ENCODE results near the gene IL37. TPM values are rescaled to one million over a fixed set of nuclear protein-coding genes. Genes with fewer than 3 reads are reported as not detected.

The IL37 gene
- total and polyA plus RNA-seq, 2 donors (not counting 1 experiment from before 2014, with no cell fraction given): 0.79 TPM; not detected in 1

GRCh38 chr2:112867701-112868631, 43.0 kb upstream of the IL37 start:
- Histone ChIP-seq H3K27me3 (replicated peaks in 1 of 4; ENCODE audit: control extremely low read depth in 1 of 4, control insufficient read depth in 3 of 4, insufficient read depth in 4 of 4, low read length in 3 of 4) (peaks cover 0 to 4% (median 0%) of the 10 kb centered on the region in 4 experiments), H3K4me1 (ENCODE audit: control insufficient read depth in 2 of 2, insufficient read depth in 2 of 2, low read length in 2 of 2) (no peaks in the 10 kb centered on the region), H2AFZ (ENCODE audit: insufficient read depth, low read depth, low read length, poor library complexity, severe bottlenecking) (no peak overlapping the region), H3K9me3 (ENCODE audit: control extremely low read depth in 1 of 3, control insufficient read depth in 2 of 3, insufficient read depth in 1 of 3, low read length in 2 of 3) (peaks cover 0 to 1% (median 0%) of the 10 kb centered on the region in 3 donors), H3K27ac (ENCODE audit: low read length in 2 of 2) (no peak overlapping the region), H3K79me2 (ENCODE audit: control insufficient read depth, insufficient read depth, low read length) (no peaks in the 10 kb centered on the region), H3K9ac (ENCODE audit: low read length) (no peak overlapping the region), H3K4me2 (replicated peaks; ENCODE audit: low read depth, low read length, poor library complexity, severe bottlenecking) (no peak overlapping the region), H3K36me3 (replicated peaks in 1 of 2; ENCODE audit: control extremely low read depth in 1 of 2, control insufficient read depth in 1 of 2, extremely low read depth in 1 of 2, insufficient read depth in 2 of 2, low read length in 1 of 2) (no peaks in the 10 kb centered on the region), H4K20me1 (ENCODE audit: control insufficient read depth, insufficient read depth, low read length, poor library complexity, severe bottlenecking) (no peaks in the 10 kb centered on the region), H3K4me3 (ENCODE audit: control extremely low read depth in 1 of 5, extremely low read depth in 1 of 5, insufficient read depth in 1 of 5, low read depth in 2 of 5, low read length in 4 of 5) (no peak overlapping the region)
- Mint-ChIP-seq H3K27me3 (peaks cover 35% of the 10 kb centered on the region), H3K27ac (no peak overlapping the region), H3K4me1 (no peaks in the 10 kb centered on the region), H3K4me3 (no peak overlapping the region), H3K9me3 (ENCODE audit: insufficient read depth) (no peaks in the 10 kb centered on the region)
- DNase-seq (no peak), ATAC-seq (ENCODE audit: low read depth) (no peak)
- ChIA-PET CTCF (no interaction called here), POLR2A (no interaction called here)
- TF ChIP-seq EZH2 (IDR thresholded peaks at IDR 0.05; ENCODE audit: borderline replicate concordance, insufficient read depth, low read depth, low read length, poor library complexity, severe bottlenecking): no peak
- TF ChIP-seq, protein P1, sequence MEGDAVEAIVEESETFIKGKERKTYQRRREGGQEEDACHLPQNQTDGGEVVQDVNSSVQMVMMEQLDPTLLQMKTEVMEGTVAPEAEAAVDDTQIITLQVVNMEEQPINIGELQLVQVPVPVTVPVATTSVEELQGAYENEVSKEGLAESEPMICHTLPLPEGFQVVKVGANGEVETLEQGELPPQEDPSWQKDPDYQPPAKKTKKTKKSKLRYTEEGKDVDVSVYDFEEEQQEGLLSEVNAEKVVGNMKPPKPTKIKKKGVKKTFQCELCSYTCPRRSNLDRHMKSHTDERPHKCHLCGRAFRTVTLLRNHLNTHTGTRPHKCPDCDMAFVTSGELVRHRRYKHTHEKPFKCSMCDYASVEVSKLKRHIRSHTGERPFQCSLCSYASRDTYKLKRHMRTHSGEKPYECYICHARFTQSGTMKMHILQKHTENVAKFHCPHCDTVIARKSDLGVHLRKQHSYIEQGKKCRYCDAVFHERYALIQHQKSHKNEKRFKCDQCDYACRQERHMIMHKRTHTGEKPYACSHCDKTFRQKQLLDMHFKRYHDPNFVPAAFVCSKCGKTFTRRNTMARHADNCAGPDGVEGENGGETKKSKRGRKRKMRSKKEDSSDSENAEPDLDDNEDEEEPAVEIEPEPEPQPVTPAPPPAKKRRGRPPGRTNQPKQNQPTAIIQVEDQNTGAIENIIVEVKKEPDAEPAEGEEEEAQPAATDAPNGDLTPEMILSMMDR (IDR thresholded peaks at IDR 0.05): no peak
- 94% methylated on average over 7 of the region's 7 CpGs for WGBS (ENCODE audit: insufficient coverage)
- intact Hi-C loops (cut with micrococcal nuclease): no loop called here

- Histone ChIP-seq H3K27me3 (replicated peaks in 1 of 4; ENCODE audit: control extremely low read depth in 1 of 4, control insufficient read depth in 3 of 4, insufficient read depth in 4 of 4, low read length in 3 of 4) (peaks cover 0 to 4% (median 0%) of the 10 kb centered on the region in 4 experiments), H3K9ac (ENCODE audit: low read length) (no peak overlapping the region), H3K4me1 (ENCODE audit: control insufficient read depth in 2 of 2, insufficient read depth in 2 of 2, low read length in 2 of 2) (no peaks in the 10 kb centered on the region), H3K27ac (ENCODE audit: low read length in 2 of 2) (no peak overlapping the region), H3K79me2 (ENCODE audit: control insufficient read depth, insufficient read depth, low read length) (no peaks in the 10 kb centered on the region), H3K4me2 (replicated peaks; ENCODE audit: low read depth, low read length, poor library complexity, severe bottlenecking) (no peak overlapping the region), H4K20me1 (ENCODE audit: control insufficient read depth, insufficient read depth, low read length, poor library complexity, severe bottlenecking) (no peaks in the 10 kb centered on the region), H3K4me3 (ENCODE audit: control extremely low read depth in 1 of 5, extremely low read depth in 1 of 5, insufficient read depth in 1 of 5, low read depth in 2 of 5, low read length in 4 of 5) (no peak overlapping the region), H3K36me3 (replicated peaks in 1 of 2; ENCODE audit: control extremely low read depth in 1 of 2, control insufficient read depth in 1 of 2, extremely low read depth in 1 of 2, insufficient read depth in 2 of 2, low read length in 1 of 2) (no peaks in the 10 kb centered on the region), H3K9me3 (ENCODE audit: control extremely low read depth in 1 of 3, control insufficient read depth in 2 of 3, insufficient read depth in 1 of 3, low read length in 2 of 3) (peaks cover 0 to 1% (median 0%) of the 10 kb centered on the region in 3 donors), H2AFZ (ENCODE audit: insufficient read depth, low read depth, low read length, poor library complexity, severe bottlenecking) (no peak overlapping the region)
- CTCF ChIA-PET: no interaction called here
- intact Hi-C loops (cut with micrococcal nuclease): no loop called here
- no peak overlapping the region for H3K4me3 Mint-ChIP-seq
- no peak for DNase-seq
- H3K27ac Mint-ChIP-seq: no peak overlapping the region
- ATAC-seq (ENCODE audit: low read depth): no peak
- H3K27me3 Mint-ChIP-seq: peaks cover 36% of the 10 kb centered on the region
- POLR2A ChIA-PET: no interaction called here
- 0% methylated on average over 1 of the region's 7 CpGs for WGBS (ENCODE audit: insufficient coverage)
- H3K4me1 Mint-ChIP-seq: no peaks in the 10 kb centered on the region
- no peak for TF ChIP-seq EZH2 (IDR thresholded peaks at IDR 0.05; ENCODE audit: borderline replicate concordance, insufficient read depth, low read depth, low read length, poor library complexity, severe bottlenecking)
- TF ChIP-seq, protein P1 (IDR thresholded peaks at IDR 0.05): no peak
- no peaks in the 10 kb centered on the region for H3K9me3 Mint-ChIP-seq (ENCODE audit: insufficient read depth)
Observed at GRCh38 chr2:112869258-112869842, 41.6 kb upstream of the IL37 start.
